B cell (primary cell): Measurements from ENCODE around the gene SMTNL2. TPM values are rescaled to one million over a fixed set of nuclear protein-coding genes. Genes with fewer than 3 reads are reported as not detected.

Experiments
- ATAC-seq: fragments of 200-7000 bp; cut with Tn5 transposase; one replicate; pipeline ENCODE4 v1.10.0; 2021; ENCODE audit warnings: low read depth, mild to moderate bottlenecking, moderate number of reproducible peaks, moderate library complexity
- CTCF ChIA-PET: fragments of 350-600 bp; sonication (Branson Sonifier 250); formaldehyde crosslinking; loops from one replicate; lab custom pipeline; 2021; ENCODE audit warnings: antibody characterized with exemption, inconsistent platforms; lab: Charles Lee
- POLR2A ChIA-PET: fragments of 350-600 bp; sonication (Branson Sonifier 250); formaldehyde crosslinking; loops from one replicate; lab custom pipeline; 2021; ENCODE audit warnings: antibody characterized with exemption; lab: Charles Lee
- DNase-seq: peaks from one replicate; pipeline ENCODE4 v3.0.0; 2013
- H2AFZ ChIP-seq: 2 replicates; pipeline ENCODE4 v1.6.1; 2012; ENCODE audit warnings: mild to moderate bottlenecking, low read depth, low read length; ENCODE audit not compliant: insufficient read depth, poor library complexity, severe bottlenecking
- H3K27ac ChIP-seq, 2 donors: 1 replicate in 1 of 2; 2 replicates in 1 of 2; pipeline ENCODE4 v1.5.1; 2012 to 2013; ENCODE audit warnings: low read length in 2 of 2, mild to moderate bottlenecking in 2 of 2, moderate library complexity in 1 of 2
- H3K27me3 ChIP-seq, 4 experiments: fragments of 200-600 bp in 1 of 4; sonication (generic) in 1 of 4; replicated peaks in 1 of 4; 1 replicate in 2 of 4; 2 replicates in 2 of 4; pipeline versions ENCODE4 v1.6.1 to v1.7.0; 2013 to 2016; ENCODE audit warnings: low read length in 3 of 4, mild to moderate bottlenecking in 2 of 4, mixed read lengths in 1 of 4, moderate library complexity in 1 of 4; ENCODE audit not compliant: insufficient read depth in 4 of 4, control insufficient read depth in 3 of 4; ENCODE audit errors: control extremely low read depth in 1 of 4
- H3K36me3 ChIP-seq, 2 experiments: replicated peaks in 1 of 2; 1 replicate in 1 of 2; 2 replicates in 1 of 2; pipeline versions ENCODE4 v1.6.1 to v1.7.1; 2013; ENCODE audit warnings: low read length in 1 of 2; ENCODE audit not compliant: insufficient read depth in 2 of 2, control insufficient read depth in 1 of 2; ENCODE audit errors: control extremely low read depth in 1 of 2, extremely low read depth in 1 of 2
- H3K4me1 ChIP-seq, 2 donors: fragments of 200-600 bp in 1 of 2; sonication (generic) in 1 of 2; 1 replicate in 1 of 2; 2 replicates in 1 of 2; pipeline versions ENCODE4 v1.5.1 to v1.6.1; 2013 to 2017; ENCODE audit warnings: low read length in 2 of 2; ENCODE audit not compliant: control insufficient read depth in 2 of 2, insufficient read depth in 2 of 2
- H3K4me2 ChIP-seq: replicated peaks from 2 replicates; pipeline ENCODE3; 2012; ENCODE audit warnings: mild to moderate bottlenecking, low read depth, low read length; ENCODE audit not compliant: poor library complexity, severe bottlenecking
- H3K4me3 ChIP-seq, 5 experiments: fragments of 200-600 bp in 1 of 5; sonication (generic) in 1 of 5; 1 replicate in 3 of 5; 2 replicates in 2 of 5; pipeline versions ENCODE4 v1.5.1 to v1.7.0; 2011 to 2016; ENCODE audit warnings: low read length in 4 of 5, mild to moderate bottlenecking in 4 of 5, low read depth in 2 of 5, control low read depth in 1 of 5, moderate library complexity in 1 of 5; ENCODE audit not compliant: insufficient read depth in 1 of 5; ENCODE audit errors: control extremely low read depth in 1 of 5, extremely low read depth in 1 of 5
- H3K79me2 ChIP-seq: fragments of 200-600 bp; sonication (generic); one replicate; pipeline ENCODE4 v1.6.0; 2016; ENCODE audit warnings: low read length; ENCODE audit not compliant: control insufficient read depth, insufficient read depth
- H3K9ac ChIP-seq: fragments of 200-600 bp; sonication (generic); 2 replicates; pipeline ENCODE4 v1.6.1; 2017; ENCODE audit warnings: mild to moderate bottlenecking, low read length, moderate library complexity
- H3K9me3 ChIP-seq, 3 donors: one replicate each; pipeline versions ENCODE4 v1.6.1 to v1.7.1; 2013; ENCODE audit warnings: low read length in 2 of 3; ENCODE audit not compliant: control insufficient read depth in 2 of 3, insufficient read depth in 1 of 3; ENCODE audit errors: control extremely low read depth in 1 of 3
- H4K20me1 ChIP-seq: 2 replicates; pipeline ENCODE4 v1.6.0; 2012; ENCODE audit warnings: mild to moderate bottlenecking, low read length; ENCODE audit not compliant: insufficient read depth, control insufficient read depth, poor library complexity, severe bottlenecking
- H3K27ac Mint-ChIP-seq: one replicate; pipeline ENCODE4 v1.8.0; 2021; ENCODE audit warnings: mixed read lengths
- H3K27me3 Mint-ChIP-seq: one replicate; pipeline ENCODE4 v1.8.0; 2021; ENCODE audit warnings: mixed read lengths
- H3K4me1 Mint-ChIP-seq: one replicate; pipeline ENCODE4 v1.8.0; 2021; ENCODE audit warnings: mixed read lengths
- H3K4me3 Mint-ChIP-seq: one replicate; pipeline ENCODE4 v1.8.0; 2021; ENCODE audit warnings: mixed read lengths
- H3K9me3 Mint-ChIP-seq: one replicate; pipeline ENCODE4 v1.8.0; 2022; ENCODE audit warnings: mixed read lengths; ENCODE audit not compliant: insufficient read depth
- EZH2 ChIP-seq: IDR thresholded peaks from 2 replicates; pipeline ENCODE4 v1.6.1; 2012; ENCODE audit warnings: borderline replicate concordance, low read depth, mild to moderate bottlenecking, moderate library complexity, low read length; ENCODE audit not compliant: insufficient read depth, poor library complexity, severe bottlenecking
- WGBS: methylation state at CpG from one replicate; pipeline ENCODE4 v1.1.5; 2013; ENCODE audit warnings: missing lambda C conversion rate; ENCODE audit not compliant: insufficient coverage; 5-methylcytosine and 5-hydroxymethylcytosine counted together
- intact Hi-C: fragments of 100-400 bp; cut with micrococcal nuclease; formaldehyde crosslinking; loops from one replicate; pipeline ENCODE4 v1.10.0; 2022
- polyA plus RNA-seq: library from polyadenylated mRNA; depleted of rRNA; stranded (reverse); fragments of >200 nt; gene quantifications from 2 replicates; pipeline ENCODE4 v1.2.3, GENCODE V29; 2012
- total RNA-seq, 2 donors: library from RNA; stranded (reverse); fragments of 120-200 nt in 1 of 2; gene quantifications; 1 replicate in 1 of 2; 2 replicates in 1 of 2; pipeline versions ENCODE4 v1.2.3 to v1.2.4, GENCODE V29; 2013 to 2022
- TF ChIP-seq, protein P1 (sequence below): fragments of 200-600 bp; IDR thresholded peaks from one replicate; pipeline ENCODE4 v1.8.0; 2022; ENCODE audit warnings: antibody characterized with exemption, mild to moderate bottlenecking

The SMTNL2 gene
- total and polyA plus RNA-seq, 2 donors (not counting 1 experiment from before 2014, with no cell fraction given) = not detected

DNA sequence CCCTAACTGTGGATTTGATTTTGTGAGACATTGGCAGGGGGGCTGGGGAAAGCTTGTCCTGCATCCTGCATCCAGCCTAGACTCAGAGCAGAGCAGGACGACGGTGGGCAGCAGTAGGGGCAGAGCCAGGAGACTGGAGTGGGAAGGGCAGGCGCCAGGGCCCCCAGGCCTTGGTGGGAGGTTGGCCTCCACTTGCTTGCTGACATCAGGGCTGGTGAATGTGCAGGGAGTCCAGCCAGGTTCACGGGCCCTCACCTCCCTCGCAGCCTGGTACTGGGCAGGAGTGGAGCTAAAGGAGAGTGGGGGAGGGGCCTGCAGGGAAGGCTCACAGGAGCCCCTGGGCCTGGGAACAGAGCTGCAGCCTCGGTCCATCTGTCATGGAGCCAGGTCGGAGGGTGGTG is 2.2 kb upstream of the SMTNL2 start:
- intact Hi-C loops = no loop called here
- Mint-ChIP-seq H3K27ac (no peak overlapping the region), H3K4me1 (peaks cover 8% of the 10 kb centered on the region), H3K4me3 (no peak overlapping the region), H3K9me3 (no peaks in the 10 kb centered on the region), H3K27me3 (peaks cover 44% of the 10 kb centered on the region)
- Histone ChIP-seq H3K4me2 (no peak overlapping the region), H3K4me3 (no peak overlapping the region), H3K9me3 (peaks cover 0 to 7% (median 0%) of the 10 kb centered on the region in 3 donors), H4K20me1 (no peaks in the 10 kb centered on the region), H3K4me1 (peaks cover 8 to 16% of the 10 kb centered on the region in 2 donors), H3K79me2 (no peaks in the 10 kb centered on the region), H3K9ac (no peak overlapping the region), H3K27ac (no peak overlapping the region), H3K36me3 (no peaks in the 10 kb centered on the region), H3K27me3 (peaks cover 0 to 45% (median 22%) of the 10 kb centered on the region in 4 experiments), H2AFZ (no peak overlapping the region)
- CTCF ChIA-PET = interaction anchor here (0.6 to 1.2 kb wide), 2 partner anchors 15 to 159 kb away, joined by 3 to 6 read pairs; no protein-coding TSS in a partner anchor
- DNase-seq (no peak), ATAC-seq (no peak)
- POLR2A ChIA-PET = no interaction called here
- 82% methylated on average over 7 of the region's 7 CpGs for WGBS
- TF ChIP-seq, protein P1, sequence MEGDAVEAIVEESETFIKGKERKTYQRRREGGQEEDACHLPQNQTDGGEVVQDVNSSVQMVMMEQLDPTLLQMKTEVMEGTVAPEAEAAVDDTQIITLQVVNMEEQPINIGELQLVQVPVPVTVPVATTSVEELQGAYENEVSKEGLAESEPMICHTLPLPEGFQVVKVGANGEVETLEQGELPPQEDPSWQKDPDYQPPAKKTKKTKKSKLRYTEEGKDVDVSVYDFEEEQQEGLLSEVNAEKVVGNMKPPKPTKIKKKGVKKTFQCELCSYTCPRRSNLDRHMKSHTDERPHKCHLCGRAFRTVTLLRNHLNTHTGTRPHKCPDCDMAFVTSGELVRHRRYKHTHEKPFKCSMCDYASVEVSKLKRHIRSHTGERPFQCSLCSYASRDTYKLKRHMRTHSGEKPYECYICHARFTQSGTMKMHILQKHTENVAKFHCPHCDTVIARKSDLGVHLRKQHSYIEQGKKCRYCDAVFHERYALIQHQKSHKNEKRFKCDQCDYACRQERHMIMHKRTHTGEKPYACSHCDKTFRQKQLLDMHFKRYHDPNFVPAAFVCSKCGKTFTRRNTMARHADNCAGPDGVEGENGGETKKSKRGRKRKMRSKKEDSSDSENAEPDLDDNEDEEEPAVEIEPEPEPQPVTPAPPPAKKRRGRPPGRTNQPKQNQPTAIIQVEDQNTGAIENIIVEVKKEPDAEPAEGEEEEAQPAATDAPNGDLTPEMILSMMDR = no peak
- TF ChIP-seq EZH2 = no peak

DNA sequence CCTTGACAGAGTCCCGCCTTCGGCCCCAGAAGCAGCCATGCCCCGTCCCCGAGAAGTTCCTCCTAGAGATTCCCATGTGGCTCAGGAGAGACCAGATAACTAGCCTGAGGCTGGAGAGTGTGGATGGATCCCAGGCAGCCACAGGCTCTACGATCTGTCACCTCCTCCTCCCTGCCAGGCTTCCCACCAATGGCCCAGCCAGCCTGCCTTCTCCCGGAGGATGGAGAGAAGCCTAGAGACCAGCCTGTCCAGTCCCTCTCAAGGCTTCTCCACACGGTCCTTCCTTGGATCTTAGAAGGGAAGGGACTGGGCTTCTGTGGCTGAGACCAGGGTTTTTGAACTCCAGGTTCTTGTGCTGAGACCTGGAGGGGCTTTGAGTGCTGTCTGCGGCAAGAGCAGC is 1.6 kb upstream of the SMTNL2 start:
- Mint-ChIP-seq H3K9me3 (no peaks in the 10 kb centered on the region), H3K4me1 (peaks cover 8% of the 10 kb centered on the region), H3K27ac (no peak overlapping the region), H3K27me3 (peaks cover 44% of the 10 kb centered on the region), H3K4me3 (no peak overlapping the region)
- DNase-seq (no peak), ATAC-seq (no peak)
- Histone ChIP-seq H4K20me1 (no peaks in the 10 kb centered on the region), H3K36me3 (no peaks in the 10 kb centered on the region), H2AFZ (no peak overlapping the region), H3K4me3 (no peak overlapping the region), H3K4me2 (no peak overlapping the region), H3K4me1 (peaks cover 8 to 16% of the 10 kb centered on the region in 2 donors), H3K79me2 (no peaks in the 10 kb centered on the region), H3K27me3 (peaks cover 0 to 41% (median 22%) of the 10 kb centered on the region in 4 experiments), H3K9me3 (peaks cover 0 to 7% (median 0%) of the 10 kb centered on the region in 3 donors), H3K27ac (no peak overlapping the region), H3K9ac (no peak overlapping the region)
- WGBS = 86% methylated on average over 6 of the region's 8 CpGs
- intact Hi-C loops = no loop called here
- ChIA-PET CTCF (no interaction called here), POLR2A (no interaction called here)
- no peak for TF ChIP-seq EZH2
- TF ChIP-seq, protein P1 = no peak
